NB4 (cell line): ENCODE data around the gene TSPAN18.

ENCODE experiments used
- POLR2A ChIP-seq: IDR thresholded peaks from 2 replicates; pipeline ENCODE4 v1.6.1; 2011; ENCODE audit warnings: mild to moderate bottlenecking; ENCODE audit not compliant: insufficient read length; ENCODE audit errors: extremely low read depth
- TF ChIP-seq, protein P1 (sequence below): IDR thresholded peaks from one replicate; pipeline ENCODE4 v1.5.1; 2012; ENCODE audit warnings: low read depth, low read length
- TF ChIP-seq, protein P2 (sequence below): IDR thresholded peaks from 2 replicates; pipeline ENCODE4 v1.6.1; 2011; ENCODE audit warnings: low read depth, low read length

DNA sequence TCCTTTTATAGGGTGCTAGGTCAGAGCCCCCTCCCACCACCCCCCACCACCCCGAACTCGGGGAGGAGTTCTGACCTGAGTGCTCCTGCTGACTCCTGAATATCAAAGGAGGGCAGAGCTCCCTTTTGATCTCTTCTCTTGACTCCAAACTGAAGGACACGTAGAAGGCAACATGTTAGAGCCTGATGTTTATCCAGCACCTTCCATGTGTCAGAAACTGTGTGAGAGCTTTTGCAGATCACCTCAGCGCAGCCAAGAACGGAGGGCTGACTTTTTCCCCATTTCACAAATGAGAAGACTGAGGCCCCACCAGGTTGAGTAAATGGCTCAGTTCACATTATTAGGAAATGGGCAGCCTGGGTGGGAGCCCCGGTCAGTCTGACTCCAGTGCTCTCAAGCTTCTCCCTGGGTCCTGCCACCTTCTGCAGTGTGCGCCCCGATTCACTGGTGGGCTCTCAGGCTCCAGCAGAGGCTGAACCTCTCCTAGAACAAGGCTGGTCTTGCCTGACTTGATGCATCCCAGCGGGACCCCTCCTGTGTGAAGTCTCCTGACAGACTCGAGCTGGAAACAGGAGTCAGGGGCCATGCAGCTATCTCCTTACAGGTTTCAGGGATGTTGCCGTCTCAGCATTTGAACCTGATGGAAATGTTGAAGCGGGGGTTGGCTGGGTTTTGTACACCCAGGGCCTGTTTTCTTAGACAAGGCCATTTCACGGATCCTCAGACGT lies 98.5 kb downstream of the TSPAN18 start:
- TF ChIP-seq, protein P1, sequence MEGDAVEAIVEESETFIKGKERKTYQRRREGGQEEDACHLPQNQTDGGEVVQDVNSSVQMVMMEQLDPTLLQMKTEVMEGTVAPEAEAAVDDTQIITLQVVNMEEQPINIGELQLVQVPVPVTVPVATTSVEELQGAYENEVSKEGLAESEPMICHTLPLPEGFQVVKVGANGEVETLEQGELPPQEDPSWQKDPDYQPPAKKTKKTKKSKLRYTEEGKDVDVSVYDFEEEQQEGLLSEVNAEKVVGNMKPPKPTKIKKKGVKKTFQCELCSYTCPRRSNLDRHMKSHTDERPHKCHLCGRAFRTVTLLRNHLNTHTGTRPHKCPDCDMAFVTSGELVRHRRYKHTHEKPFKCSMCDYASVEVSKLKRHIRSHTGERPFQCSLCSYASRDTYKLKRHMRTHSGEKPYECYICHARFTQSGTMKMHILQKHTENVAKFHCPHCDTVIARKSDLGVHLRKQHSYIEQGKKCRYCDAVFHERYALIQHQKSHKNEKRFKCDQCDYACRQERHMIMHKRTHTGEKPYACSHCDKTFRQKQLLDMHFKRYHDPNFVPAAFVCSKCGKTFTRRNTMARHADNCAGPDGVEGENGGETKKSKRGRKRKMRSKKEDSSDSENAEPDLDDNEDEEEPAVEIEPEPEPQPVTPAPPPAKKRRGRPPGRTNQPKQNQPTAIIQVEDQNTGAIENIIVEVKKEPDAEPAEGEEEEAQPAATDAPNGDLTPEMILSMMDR: no peak
- TF ChIP-seq POLR2A: no peak
- TF ChIP-seq, protein P2, sequence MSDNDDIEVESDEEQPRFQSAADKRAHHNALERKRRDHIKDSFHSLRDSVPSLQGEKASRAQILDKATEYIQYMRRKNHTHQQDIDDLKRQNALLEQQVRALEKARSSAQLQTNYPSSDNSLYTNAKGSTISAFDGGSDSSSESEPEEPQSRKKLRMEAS: no peak
